Activated T-cell treated with anti-CD3 and anti-CD28 coated beads for 4 hours (primary cell): Measurements from ENCODE around the gene ACVR1.
"Not testable (repeated sequence)": the region's sequence is repeated elsewhere in the genome, so short reads cannot be mapped to it uniquely, and the experiment has no call there.

Source experiments
- DNase-seq: peaks from one replicate; pipeline ENCODE4 v3.0.0-alpha.2; 2020

ACVR1 gene

DNA sequence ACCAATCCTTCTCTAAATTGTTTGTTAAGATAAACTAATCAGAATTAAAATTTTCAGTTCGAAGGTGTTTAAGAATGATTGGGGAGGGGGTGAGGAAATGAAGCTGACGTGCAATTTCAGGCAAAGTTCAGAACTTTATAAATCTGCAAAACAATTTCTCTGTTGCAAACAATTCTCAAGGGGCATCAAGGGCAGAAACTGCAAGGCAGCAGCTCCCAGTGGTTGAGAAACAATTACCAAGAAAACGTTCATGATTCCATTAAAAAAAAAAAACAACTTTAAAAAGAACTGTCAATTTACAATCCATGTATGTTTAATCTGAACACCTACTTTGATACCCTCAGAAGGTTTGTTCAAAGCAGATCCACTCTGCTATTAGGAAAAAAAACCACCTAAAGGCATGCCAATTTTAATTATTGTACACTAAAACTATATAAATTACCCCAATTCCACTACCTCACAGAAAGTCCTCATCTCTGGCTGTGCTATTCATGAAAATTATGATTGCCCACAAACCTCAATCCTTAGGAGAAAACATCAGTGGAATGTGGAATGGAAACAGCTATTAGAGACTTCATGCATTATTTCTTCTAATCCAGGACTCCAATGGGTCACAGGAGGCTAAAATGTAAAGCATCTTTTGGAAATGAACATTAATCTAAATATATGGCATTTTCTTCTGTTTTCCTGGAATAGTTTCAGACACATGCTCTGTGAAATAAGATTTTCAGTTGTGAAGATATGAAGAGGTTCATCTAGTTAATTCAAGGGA, 127.6 kb downstream of the ACVR1 start:
- DNase-seq = no peak

DNA sequence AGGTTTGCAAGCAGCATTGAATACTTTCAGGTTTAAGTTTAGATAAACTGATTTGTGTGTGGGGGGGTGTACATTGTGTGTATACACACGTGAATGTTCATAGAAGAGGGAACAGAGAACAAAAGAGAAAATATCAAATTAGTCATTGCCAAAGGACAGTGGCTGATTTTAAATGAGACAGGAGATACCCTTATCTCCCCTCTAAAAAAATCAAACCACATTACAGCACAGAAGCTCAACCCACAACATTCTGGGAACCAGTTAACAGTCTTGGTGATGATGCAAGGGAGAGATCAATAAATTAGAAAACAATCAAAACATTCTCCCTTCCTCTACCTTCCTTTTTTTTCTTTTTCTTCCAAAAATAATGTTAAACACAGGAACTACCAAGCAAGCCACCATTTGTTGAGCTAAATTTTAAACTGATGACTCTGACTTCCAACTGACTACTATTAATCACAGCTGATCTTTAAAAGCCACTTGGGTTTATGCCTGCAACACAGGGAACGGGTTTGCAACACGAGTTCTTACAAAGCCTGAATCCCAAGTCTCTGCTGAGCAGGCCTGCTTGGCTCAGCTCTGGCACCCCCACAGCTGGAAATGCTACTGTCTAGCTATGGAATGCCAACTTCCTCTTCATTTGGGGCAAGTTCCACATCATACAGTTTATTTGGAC, 128.3 kb downstream of the ACVR1 start:
- no peak for DNase-seq

DNA sequence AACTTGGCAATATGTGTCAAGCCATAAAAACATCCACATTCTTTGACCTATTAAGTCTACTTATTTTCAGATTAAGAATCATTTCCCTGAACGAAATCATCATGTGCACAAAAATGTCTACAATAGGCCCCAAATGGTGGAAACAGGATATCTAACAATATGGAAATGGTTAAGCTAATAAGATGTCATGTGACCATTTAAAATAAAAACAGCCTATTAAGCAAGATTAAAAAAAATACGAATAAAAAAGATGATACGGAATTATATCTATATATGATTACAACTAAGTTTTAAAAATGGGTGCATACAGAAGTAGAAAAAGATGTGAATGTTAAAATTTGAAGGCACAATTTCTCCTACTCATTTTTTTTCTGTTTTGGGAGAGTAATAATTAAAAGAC, 128.8 kb downstream of the ACVR1 start:
- no peak for DNase-seq

DNA sequence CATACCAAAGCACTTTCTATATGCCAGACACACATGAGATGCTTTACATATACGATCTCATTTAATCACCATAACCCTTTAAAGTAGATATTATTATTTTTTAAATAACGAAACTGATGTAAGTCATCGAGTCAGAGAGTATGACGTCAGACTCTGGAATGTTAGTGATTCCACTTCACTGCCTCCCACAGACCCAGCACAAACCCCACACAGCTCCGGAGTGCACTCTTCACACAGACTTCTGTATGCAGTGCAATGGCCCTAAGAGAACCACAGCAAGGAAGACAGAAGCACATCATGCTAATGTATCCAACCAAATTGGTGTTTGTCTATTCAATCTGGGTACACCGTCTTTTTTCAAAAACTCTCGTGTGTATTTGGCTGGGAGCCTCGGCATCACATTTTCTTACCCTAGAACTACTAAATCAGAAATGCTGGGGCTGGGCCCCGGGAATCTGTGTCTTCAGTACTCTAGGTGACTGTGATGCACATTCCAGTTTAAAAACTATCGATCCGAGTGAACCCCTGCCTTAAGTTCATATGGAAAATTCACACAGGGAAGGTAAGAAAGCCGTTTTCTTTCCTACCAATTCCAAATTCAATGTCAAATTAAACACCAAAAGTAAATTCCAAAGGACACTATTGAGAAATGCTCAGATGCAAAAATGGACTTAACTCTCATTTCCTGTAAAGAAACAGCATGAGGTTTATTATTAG, 129.7 kb downstream of the ACVR1 start:
- no peak for DNase-seq

DNA sequence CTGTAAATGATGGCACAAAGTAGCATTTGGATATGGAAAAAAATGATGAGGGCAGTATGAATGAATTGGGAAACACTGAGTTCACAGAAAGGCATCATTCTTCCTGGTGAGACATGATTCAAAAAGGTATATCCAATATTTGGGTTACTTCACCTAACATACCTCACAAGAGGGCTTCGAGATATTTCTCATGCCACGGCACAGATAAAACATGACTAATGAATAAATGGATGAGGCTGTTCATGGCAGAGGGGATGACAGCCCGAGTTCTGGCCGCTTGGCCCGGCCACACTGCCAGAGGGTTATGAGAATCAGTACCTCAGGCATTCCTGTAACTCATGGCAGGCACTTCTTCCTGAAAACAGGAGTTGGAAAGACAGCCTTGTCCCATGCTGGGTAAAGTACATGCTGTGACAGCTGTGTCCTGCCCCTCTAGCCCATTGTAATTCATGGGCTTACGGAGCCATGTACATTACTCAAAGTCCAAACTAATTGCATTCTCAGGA, 131.5 kb downstream of the ACVR1 start:
- no peak for DNase-seq

DNA sequence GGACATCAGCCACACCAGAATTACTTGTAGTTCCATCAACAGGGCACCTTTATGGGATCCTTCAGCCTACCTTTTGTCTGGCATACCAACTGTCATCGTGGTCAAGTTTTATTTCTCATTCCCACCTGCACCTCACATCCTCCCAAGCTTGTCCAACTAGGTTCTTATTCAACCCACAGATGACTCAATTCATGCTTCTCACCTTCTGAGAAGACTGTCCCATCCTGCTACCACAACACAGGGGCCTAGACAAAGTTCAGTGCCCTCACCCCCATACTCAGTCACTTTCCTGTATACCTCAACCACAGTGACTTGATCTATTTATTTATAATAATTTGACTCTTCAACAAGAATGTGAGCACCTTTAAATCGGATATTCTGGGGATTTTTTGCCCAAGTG, 133.1 kb downstream of the ACVR1 start:
- DNase-seq = no peak

DNA sequence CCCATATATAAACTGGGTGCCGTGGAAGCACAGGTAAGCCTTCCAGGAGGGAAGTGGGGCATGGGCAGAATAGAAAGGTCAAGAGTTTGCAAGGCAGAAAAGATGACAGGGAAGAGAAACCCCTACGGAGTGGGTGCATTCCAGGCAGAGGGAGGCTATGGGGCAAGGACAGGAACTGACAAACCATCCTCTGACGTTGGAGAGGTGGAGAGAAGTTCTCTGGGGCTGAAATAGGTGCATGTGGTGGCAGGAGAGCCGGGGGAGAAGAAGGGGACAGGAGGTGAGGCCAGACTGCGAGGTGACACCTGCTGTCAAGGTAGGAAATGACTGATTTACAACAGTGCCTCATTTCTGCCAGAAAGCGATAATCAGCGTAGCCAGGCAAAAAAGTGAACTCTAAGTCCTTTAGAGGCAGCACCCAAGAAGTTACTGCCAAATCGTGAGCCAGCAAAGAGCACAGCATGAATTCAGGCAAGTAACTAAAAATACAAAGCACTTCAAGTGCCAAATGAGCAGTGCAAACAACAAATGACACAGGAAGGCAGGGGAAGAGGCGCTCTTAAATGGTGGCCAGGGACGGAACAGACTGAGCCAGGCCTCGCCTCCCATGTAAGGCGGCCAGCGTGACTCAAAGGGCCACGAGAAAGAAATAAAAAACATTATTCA, 134.2 kb downstream of the ACVR1 start:
- no peak for DNase-seq

DNA sequence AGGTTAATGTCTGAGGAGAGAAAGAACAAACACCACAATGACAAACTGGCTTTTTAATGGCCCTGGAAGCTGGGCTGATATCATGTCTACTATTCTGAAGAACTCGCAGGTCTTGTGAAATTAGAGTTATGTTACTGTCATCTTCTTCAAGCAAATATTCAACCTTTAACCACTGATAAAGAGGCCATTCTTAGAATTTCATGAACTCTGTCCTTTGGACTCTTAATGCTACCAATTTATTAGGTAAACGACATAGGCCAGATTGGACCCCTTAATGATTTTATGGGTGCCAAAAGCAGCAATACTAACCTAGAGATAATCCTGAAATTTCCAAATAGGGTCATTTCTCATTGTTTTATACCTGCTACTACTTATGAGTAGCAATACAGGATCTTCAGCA, 138.5 kb downstream of the ACVR1 start:
- DNase-seq = no peak

DNA sequence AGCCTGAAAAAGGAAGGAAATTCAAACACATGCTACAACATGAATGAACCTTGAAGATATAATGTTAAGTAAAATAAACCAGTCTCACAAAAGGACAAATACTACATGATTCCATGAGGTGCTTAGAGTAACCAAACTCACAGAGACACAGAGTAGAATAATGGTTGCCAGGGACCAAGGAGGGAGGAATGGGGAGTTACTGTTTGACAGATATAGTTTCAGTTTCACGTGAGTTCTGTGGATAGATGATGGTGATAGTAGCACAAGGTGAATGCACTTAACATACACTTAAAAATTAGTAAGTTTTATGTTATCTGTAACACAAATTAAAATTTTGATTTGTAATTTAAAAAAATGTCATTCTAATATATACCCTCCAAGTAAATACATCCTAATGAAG, 140.6 kb downstream of the ACVR1 start:
- no peak for DNase-seq

DNA sequence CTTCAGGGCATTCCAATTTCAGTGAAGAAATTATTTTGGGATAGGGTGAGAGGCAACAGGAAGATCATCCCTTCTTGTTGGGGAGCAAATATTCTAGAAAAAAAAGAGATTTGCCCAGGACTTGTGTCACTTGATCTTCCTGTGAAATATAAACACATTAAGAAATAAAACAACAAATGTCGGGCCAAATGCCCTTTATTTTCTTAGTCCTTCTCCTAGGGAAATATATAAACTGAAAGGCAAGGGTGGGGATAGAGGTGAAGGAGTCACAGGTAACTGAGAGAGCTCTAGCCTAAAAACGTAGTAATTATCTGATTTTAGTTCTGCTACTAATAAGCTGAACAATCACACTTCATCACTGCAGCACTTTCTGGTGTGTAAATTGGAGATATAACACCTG, 142.9 kb downstream of the ACVR1 start:
- no peak for DNase-seq

DNA sequence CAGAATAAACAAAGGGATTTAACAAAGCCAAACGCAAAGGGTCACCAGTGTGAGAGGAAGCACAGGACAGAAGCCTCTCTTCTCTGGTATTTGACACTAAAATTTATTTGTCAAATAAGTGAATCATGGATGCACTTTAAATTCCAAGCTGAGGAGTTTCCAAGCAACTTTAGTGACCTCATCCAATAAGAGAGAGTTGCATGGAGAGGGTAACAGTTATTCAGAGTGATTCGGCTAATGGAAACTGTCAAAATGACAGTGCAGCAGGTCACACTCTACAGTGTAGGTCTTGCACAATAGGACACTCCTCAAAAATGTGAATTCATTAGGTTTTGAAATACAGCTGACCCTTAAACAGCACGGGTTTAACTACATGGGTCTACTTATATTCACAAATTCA, 143.5 kb downstream of the ACVR1 start:
- DNase-seq = no peak

DNA sequence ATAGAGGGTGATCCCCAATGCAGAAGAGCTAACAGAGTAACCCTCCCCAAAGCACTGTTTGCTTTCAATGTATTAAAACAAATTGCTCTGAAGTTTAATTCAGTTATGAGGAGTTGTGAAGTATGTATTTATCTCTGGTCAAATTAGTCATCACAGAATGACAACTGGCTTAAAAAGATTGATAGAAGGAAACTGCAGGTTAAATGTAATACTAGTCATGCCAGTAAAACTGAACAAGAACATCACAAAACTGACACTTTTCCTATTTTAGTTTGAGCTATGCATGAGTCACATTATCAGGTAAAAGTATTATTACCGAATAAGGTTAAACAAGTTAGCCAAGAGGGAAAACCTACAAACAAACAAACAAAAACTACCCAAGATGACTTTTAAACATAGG, 148.4 kb downstream of the ACVR1 start:
- DNase-seq = no peak

DNA sequence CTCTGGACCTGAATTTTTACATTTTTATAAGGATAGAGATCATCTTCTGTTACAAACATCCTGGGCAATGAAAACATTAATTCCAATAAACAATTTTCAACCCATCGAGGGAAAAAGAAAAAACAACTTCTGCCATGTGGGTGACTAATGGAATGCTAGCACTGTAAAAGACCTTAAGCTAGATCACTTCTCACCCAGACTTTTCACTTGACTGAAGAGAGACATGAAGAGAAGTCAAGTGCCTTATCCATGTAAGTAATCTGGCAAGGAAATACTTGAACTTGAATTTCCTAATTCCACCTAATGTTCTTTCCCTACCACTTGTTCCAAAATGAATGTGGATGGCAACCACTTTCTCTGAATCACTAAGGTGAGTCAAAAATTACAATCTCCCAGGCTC, 149.2 kb downstream of the ACVR1 start:
- DNase-seq = no peak

DNA sequence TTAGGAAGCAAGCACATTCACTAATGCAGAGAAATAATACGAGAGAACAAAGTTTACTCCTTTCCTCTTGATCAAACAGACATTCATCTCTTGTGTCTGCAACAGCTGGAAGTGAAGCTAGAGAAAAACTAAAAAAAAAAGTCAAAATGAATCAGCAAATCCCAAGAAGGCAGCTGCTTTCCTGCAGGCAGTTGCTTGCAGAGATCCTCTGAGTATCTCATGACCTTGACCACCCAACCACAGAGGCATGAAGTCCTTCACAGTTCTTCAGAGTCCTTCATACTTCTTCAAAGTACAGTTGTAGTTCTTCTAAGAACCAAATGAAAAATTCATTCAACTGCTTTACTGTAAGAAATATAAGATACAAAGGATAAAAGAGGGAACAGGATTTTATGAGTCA, 150.3 kb downstream of the ACVR1 start:
- DNase-seq = no peak

DNA sequence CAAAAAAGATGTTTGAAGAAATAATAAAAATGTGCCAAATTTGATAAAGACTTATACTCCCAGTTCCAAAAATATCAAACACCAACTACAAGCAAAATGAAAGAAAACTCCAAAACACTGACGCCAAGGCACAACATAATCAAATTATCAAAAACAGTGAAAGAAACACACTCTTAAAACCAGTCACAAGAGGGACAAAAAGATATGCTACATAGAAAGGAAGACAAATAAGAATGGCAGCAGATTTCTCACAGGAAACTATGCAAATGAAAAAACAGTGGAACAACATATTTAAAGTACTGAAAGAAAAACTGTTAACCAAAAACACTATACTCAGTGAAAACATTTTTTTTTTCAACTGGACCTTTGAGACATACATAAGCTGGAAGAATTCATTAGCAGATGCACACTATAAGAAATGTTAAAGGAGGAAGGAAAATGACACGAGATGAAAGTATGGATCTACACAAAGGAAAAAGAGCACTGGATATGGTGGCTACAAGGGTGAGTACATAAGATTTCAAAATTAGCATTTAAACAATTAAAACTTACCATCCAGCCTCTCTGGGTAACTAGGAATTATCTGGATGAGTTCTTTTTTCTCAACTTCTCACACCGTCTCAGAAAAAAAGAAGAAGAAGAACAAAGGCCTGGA, 153.4 kb downstream of the ACVR1 start:
- no peak for DNase-seq

DNA sequence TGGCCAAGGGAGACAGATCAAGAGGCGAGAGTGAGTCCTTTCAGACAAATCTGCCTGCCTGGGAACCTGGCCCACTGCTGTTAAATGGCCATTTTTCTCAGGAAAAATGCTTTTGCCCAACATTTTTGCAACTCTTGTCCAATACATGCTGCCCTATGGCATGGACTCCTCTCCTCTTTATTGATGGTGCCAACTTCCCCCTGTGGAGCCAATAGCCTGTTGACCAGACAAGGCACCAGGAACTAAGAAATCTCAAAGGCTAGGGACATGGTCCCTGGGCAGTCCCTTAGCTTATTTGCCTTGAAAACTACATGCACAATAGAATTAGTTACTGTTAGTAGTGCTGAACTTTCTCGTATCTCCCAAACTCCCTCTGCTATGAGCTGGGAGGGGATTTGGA, 155.6 kb downstream of the ACVR1 start:
- no peak for DNase-seq

DNA sequence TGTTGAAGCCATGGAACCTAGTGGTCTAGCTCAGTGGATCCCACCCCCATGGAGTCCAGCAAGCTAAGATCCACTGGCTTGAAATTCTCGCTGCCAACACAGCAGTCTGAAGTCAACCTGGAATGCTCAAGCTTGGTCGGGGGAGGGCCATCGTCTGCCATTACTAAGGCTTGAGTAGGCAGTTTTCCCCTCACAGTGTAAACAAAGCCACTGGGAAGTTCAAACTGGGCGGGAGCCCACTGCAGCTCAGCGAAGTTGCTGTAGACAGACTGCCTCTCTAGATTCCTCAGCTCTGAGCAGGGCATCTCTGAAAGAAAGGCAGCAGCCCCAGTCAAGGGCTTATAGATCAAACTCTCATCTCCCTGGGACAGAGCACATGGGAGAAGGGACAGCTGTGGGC, 171.5 kb downstream of the ACVR1 start:
- not testable (repeated sequence) for DNase-seq

DNA sequence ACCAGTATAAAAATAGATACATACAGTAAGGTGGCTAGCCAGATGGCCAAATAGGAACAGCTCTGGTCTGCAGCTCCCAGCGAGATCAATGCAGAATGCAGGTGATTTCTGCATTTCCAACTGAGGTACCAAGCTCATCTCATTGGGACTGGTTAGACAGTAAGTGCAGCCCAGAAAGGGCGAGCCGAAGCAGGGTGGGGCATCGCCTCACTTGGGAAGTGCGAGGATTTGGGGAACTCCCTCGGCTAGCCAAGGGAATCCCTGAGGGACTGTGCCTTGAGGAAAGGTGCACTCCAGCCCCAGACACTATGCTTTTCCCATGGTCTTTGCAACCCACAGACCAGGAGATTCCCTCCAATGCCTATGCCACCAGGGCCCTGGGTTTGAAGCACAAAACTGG, 172.0 kb downstream of the ACVR1 start:
- not testable (repeated sequence) for DNase-seq

DNA sequence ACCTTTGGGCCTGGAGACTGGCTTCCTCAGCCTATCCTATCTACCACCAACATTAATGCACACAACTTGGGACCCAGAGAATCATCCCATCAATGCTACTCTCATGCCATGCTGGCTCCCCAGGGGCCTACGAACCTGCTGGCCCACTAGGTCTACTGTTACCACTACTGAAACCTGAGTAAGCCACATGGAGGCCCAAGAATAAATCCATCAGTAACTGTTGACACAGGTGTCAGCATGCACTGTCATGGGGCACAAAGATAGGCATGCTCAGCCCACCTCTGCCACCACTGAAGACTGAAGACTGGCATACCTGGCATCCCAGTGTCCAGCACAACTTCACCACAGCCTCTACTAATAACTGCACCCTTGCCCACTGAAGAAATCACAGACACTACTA, 176.3 kb downstream of the ACVR1 start:
- no peak for DNase-seq

DNA sequence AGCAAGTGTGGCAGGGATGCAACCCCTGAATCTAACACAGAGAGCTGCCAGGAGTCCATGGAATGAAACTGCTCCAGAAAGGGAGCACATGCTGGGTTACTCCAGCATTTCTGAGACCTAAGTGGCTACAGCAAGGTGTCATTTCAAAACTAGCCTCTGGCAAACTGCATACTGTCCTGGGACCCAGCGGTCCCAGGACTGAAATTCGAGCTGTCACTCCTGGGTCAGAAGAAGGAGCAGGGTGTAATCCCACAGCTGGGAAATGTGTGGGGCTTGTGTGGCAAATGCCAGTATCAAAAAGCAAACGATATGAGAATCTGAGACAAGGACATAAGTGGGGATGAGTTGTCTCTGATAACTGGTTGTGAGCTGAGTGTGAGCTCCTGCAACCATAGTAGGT, 177.1 kb downstream of the ACVR1 start:
- no peak for DNase-seq

DNA sequence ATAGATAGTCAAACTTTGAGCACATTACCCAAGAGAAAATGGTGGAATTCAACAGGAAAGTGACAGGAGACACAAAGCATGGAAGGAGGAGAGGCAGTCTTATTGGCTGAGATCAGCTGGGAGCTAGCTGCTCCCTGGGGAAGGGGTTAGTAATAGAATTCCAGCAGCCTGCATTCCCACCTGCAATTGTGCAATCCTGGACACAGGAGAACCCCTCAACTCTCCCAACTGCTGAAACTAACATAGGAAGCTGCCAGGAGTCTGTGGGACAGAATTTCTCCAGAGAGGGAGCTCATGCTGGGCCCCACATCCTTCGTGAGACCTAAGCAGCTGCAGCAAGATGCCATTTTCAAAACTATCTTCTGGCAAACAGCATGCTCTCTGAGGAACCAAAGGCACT, 177.7 kb downstream of the ACVR1 start:
- no peak for DNase-seq

DNA sequence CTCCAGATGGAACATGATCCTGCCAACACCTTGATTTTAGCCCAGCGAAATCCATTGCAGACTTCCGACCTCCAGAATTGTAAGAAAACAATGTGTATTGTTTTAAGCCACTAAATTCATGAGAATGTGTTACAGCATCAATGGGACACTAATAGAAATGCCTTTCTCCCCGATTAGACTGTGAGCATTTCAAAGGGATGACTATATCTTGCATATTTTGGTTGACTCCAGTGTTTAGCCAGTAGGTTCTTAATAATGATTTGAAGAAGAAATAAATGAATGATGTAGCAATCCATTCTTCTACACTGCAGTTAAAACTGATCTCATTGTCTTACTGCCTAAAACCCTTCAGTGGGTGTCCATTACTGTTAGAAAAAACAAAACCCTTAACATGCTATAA, 180.1 kb downstream of the ACVR1 start:
- no peak for DNase-seq

DNA sequence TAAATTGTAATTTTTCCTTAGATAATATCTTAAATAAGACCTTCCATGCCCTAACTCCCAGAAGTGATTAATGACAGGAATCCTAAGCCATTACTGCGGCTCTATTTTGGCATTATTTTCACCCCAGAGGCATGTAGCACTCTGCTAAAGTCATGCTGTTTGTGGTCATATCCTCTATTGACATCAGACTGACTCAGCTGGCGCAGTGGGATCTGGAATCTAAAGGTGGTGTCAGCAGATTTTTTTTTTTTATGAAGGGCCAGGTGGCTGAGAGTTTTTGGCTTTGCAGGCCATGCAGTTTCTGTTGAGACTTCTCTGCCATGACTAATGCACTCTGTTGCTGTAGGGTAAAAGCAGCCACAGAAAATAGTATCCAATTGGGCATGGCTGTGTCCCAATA, 183.4 kb downstream of the ACVR1 start:
- DNase-seq = no peak
